ENCODE measurements around the gene XAB2.

GRCh38 chr19:7611541-7612279 lies 17.6 kb downstream of the XAB2 start:
- TF ChIP-seq POLR2A (IDR thresholded peaks at IDR 0.05; ENCODE audit: low read depth, low read length) (no peak), POLR2AphosphoS5 (IDR thresholded peaks at IDR 0.05; ENCODE audit: low read depth, low read length) (no peak)
